ENCODE data around the gene CIAPIN1. TPM values are rescaled to one million over a fixed set of nuclear protein-coding genes. Genes with fewer than 3 reads are reported as not detected.

Gene CIAPIN1
- total RNA-seq, 1 experiment from 2014 or later = 98.3 TPM

GRCh38 chr16:57478396-57479204 is 31.4 kb upstream of the CIAPIN1 start:
- ChIA-PET CTCF (interaction anchor here (1.0 to 2.1 kb wide), 3 partner anchors 16 to 47 kb away, joined by 4 to 23 read pairs (median 17); partner anchors contain the start of gene POLR2C), POLR2A (interaction anchor here (1.9 kb wide), 1 partner anchor 31 kb away, joined by 15 read pairs; the partner anchor contains the start of genes CIAPIN1 and COQ9)
- Mint-ChIP-seq H3K27me3 (ENCODE audit: insufficient read depth, unreplicated experiment) (no peaks in the 10 kb centered on the region), H3K9me3 (ENCODE audit: unreplicated experiment) (no peaks in the 10 kb centered on the region), H3K27ac (ENCODE audit: unreplicated experiment) (no peak overlapping the region), H3K4me1 (ENCODE audit: low read depth, unreplicated experiment) (peaks cover 38% of the 10 kb centered on the region), H3K36me3 (ENCODE audit: insufficient read depth, unreplicated experiment) (peaks cover 48% of the 10 kb centered on the region), H3K4me3 (ENCODE audit: unreplicated experiment) (peak overlapping the region; percentile 89)
- H3K4me1 ChIP-seq = peaks cover 38% of the 10 kb centered on the region
- intact Hi-C loops (cut with micrococcal nuclease; ENCODE audit: unreplicated experiment) = no loop called here
- no peak for TF ChIP-seq CTCF (IDR thresholded peaks at IDR 0.05; ENCODE audit: insufficient read depth in 1 of 2, low read depth in 1 of 2, low read length in 1 of 2, severe bottlenecking in 1 of 2, unreplicated experiment in 1 of 2)
- peak overlapping the region; percentile 50 for H3K4me3 ChIP-seq (ENCODE audit: low read depth, low read length)
- no peaks in the 10 kb centered on the region for H3K9me3 ChIP-seq
- H3K36me3 ChIP-seq (ENCODE audit: control insufficient read depth, insufficient read depth, low read length) = peaks cover 13% of the 10 kb centered on the region; the same call in 1 of the 2 replicates
- DNase-seq = no peak
- no peaks in the 10 kb centered on the region for H3K27me3 ChIP-seq (replicated peaks; ENCODE audit: control insufficient read depth, insufficient read depth, low read length)
- TSS peak; percentile 25 for BruUV-seq (replicated peaks)

- BruUV-seq (replicated peaks) = no TSS peak
- Mint-ChIP-seq H3K9me3 (ENCODE audit: unreplicated experiment) (no peaks in the 10 kb centered on the region), H3K27me3 (ENCODE audit: insufficient read depth, unreplicated experiment) (no peaks in the 10 kb centered on the region), H3K36me3 (ENCODE audit: insufficient read depth, unreplicated experiment) (peaks cover 57% of the 10 kb centered on the region), H3K27ac (ENCODE audit: unreplicated experiment) (no peak overlapping the region), H3K4me3 (ENCODE audit: unreplicated experiment) (peak overlapping the region; percentile 89), H3K4me1 (ENCODE audit: low read depth, unreplicated experiment) (peaks cover 38% of the 10 kb centered on the region)
- peaks cover 43% of the 10 kb centered on the region for H3K4me1 ChIP-seq
- CTCF ChIA-PET = no interaction called here
- POLR2A ChIA-PET = no interaction called here
- no peaks in the 10 kb centered on the region for H3K9me3 ChIP-seq
- intact Hi-C loops (cut with micrococcal nuclease; ENCODE audit: unreplicated experiment) = no loop called here
- TF ChIP-seq CTCF (IDR thresholded peaks at IDR 0.05; ENCODE audit: insufficient read depth in 1 of 2, low read depth in 1 of 2, low read length in 1 of 2, severe bottlenecking in 1 of 2, unreplicated experiment in 1 of 2) = no peak
- H3K27me3 ChIP-seq (replicated peaks; ENCODE audit: control insufficient read depth, insufficient read depth, low read length) = no peaks in the 10 kb centered on the region
- no peak overlapping the region for H3K4me3 ChIP-seq (ENCODE audit: low read depth, low read length)
- peaks cover 18% of the 10 kb centered on the region for H3K36me3 ChIP-seq (ENCODE audit: control insufficient read depth, insufficient read depth, low read length)
- peak in 1 of 2 experiments; percentile 29 for DNase-seq
Measured at GRCh38 chr16:57477531-57478202, 30.5 kb upstream of the CIAPIN1 start.

DNA sequence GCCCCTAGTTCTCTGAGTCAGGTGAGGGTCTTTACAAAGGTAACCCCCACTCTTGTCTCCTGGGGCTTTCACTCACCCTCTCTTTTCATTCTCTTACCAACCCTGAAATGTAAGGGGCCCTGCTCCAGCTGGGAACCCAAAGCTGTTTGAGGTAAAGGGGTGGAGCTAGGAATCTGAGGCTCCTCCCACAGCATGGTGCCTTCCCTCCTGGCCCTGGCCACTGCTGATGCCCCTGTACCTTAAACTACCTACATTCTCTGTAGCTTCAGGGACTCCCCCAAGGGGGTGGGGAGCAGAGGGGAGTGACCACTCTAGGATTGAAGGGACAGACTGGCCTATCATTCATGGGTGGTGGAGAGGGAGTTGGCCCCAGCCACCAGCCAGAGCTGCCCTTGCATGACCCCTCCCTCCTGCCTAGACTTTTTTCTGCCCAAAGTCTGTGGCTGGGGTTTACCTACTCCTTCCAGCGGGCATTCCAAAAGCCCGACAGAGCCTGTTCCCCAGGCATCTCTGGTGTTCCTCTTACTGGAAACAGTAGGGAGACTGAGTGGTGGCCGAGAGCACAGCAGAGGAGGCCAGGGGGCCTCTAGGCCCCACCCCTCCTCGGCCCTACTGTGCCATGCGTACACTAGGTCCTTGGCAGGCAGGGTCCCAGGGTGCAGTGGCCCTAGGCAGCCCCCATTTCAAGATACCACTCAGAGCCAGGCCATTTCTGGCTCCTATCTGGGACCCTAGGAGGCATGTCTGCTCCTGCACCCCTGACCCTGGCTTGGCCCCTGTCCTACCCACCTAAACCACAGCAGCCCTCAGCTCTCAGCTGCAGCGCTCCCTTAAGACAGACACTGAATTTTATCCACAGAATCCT is 29.6 kb upstream of the CIAPIN1 start:
- Mint-ChIP-seq H3K27me3 (ENCODE audit: insufficient read depth, unreplicated experiment) (no peaks in the 10 kb centered on the region), H3K27ac (ENCODE audit: unreplicated experiment) (no peak overlapping the region), H3K4me3 (ENCODE audit: unreplicated experiment) (no peak overlapping the region), H3K36me3 (ENCODE audit: insufficient read depth, unreplicated experiment) (peaks cover 66% of the 10 kb centered on the region), H3K4me1 (ENCODE audit: low read depth, unreplicated experiment) (peaks cover 43% of the 10 kb centered on the region), H3K9me3 (ENCODE audit: unreplicated experiment) (no peaks in the 10 kb centered on the region)
- DNase-seq = peak in 1 of 2 experiments; percentile 31
- intact Hi-C loops (cut with micrococcal nuclease; ENCODE audit: unreplicated experiment) = no loop called here
- CTCF ChIA-PET = no interaction called here
- H3K4me3 ChIP-seq (ENCODE audit: low read depth, low read length) = no peak overlapping the region
- H3K36me3 ChIP-seq (ENCODE audit: control insufficient read depth, insufficient read depth, low read length) = peaks cover 18% of the 10 kb centered on the region
- no peak for TF ChIP-seq CTCF (IDR thresholded peaks at IDR 0.05; ENCODE audit: insufficient read depth in 1 of 2, low read depth in 1 of 2, low read length in 1 of 2, severe bottlenecking in 1 of 2, unreplicated experiment in 1 of 2)
- POLR2A ChIA-PET = interaction anchor here (0.6 kb wide), 1 partner anchor 15 kb away, joined by 3 read pairs; no protein-coding TSS in a partner anchor
- no TSS peak for BruUV-seq (replicated peaks)
- H3K27me3 ChIP-seq (replicated peaks; ENCODE audit: control insufficient read depth, insufficient read depth, low read length) = no peaks in the 10 kb centered on the region
- H3K4me1 ChIP-seq = peaks cover 50% of the 10 kb centered on the region
- no peaks in the 10 kb centered on the region for H3K9me3 ChIP-seq
